SK-N-DZ (cell line): ENCODE results near the gene HOGA1.

Experiments used
- DNase-seq: peaks from one replicate; pipeline ENCODE4 v3.0.0-alpha.2; 2015; ENCODE audit warnings: low spot score

Gene HOGA1

GRCh38 chr10:97578171-97578844 is 5.9 kb upstream of the HOGA1 start:
- DNase-seq: no peak

GRCh38 chr10:97580421-97581367 is 3.5 kb upstream of the HOGA1 start:
- DNase-seq: no peak

- DNase-seq: no peak
Measured at GRCh38 chr10:97582169-97582568, 2.0 kb upstream of the HOGA1 start.

DNA sequence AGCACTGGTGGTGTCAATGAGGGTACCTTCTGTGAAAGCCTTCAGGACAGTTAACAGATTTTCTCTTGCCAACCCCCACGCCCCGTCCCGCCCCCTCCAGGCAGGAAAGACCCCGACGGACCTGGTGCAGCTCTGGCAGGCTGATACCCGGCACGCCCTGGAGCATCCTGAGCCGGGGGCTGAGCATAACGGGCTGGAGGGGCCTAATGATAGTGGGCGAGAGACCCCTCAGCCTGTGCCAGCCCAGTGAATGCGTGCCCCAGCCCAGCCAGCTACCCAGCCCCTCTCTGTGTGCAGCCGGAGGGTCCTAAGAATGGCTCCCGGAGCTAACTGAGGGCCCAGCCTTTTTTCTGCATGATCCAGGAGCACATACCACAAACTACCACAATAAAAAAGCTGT is 713 bp upstream of the HOGA1 start:
- no peak for DNase-seq

GRCh38 chr10:97584798-97585438 is 729 bp downstream of the HOGA1 start:
- DNase-seq: no peak

DNA sequence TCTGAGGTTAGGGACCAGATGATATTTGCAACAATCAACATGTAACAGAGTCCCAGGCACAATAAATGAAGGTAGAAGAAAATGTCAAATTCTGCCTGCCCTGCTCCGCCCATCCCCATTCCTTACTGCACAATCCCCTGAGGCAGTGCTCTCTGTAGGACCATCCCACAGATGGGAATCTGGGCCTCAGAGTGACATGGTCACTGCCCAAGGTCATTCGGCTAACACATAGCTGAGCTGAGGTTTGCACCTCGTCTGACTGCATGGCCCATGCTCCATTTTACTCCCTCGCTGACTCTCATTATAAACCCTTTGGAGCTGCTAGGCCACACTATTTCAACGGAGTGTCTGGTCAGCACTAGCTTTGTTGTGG is 1.2 kb downstream of the HOGA1 start:
- no peak for DNase-seq

GRCh38 chr10:97587183-97587582 is 3.0 kb downstream of the HOGA1 start:
- DNase-seq: no peak

DNA sequence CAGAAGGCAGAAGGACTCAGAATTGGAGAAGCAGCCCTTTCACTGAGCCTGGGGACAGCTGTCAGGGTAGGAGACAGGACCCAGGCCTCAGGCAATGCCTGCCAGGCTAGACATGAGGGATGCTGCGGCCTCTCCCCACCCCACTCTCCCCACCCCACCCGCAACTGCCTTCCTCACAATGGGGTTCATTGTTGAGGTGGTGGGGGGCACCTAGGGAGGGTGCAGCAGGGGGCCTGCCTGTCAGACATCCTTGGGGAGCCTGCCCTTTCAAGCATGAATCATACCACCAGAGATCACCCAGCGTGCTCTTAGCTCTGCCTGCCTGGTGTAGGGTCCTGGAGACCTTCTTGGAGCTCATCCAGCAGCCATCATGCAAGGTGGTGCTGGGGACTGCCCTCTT is 5.3 kb downstream of the HOGA1 start, which contains the start of gene C10orf62:
TSS of gene C10orf62 (plus strand) at position 243 of the 400 bp plus-strand sequence. CDS start 177 bp downstream, outside the sequence.
- DNase-seq: no peak

DNA sequence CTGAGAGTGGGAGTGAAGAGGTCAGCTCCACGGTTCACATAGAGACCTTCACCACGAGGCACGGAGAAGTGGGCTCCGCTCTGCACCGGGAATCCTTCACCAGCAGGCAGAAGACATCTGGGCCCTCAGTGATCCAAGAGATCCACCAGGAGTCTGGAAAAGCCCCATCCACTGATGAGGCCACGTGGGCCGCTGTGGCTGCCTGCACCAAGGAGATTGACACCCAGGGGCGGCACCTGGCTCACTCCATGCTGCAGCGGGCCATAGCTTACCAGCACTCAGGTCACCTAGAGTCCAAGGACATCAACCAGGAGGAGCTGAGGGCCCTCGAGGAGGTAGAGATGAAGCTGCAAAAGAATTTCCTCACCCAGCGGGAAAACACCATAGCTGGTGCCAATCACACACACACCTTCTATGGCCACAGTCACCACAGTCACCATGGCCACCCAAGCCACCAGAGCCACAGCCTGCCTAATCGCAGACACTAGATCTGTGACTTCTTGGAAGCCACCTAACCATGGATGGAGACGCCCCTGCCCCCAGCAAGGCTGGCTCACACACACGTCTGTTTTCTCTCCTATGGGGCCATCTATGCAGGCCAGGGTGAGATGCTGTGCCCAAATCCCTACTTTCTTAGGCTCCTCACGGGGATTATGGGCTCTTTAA is 6.0 kb downstream of the HOGA1 start:
- DNase-seq: no peak

- no peak for DNase-seq
Measured at GRCh38 chr10:97590748-97591495, 6.7 kb downstream of the HOGA1 start.

- DNase-seq: no peak
Measured at GRCh38 chr10:97593421-97593820, 9.2 kb downstream of the HOGA1 start.

GRCh38 chr10:97596101-97597082 is 12.2 kb downstream of the HOGA1 start:
- no peak for DNase-seq

- DNase-seq: no peak
Measured at GRCh38 chr10:97597778-97598177, 13.6 kb downstream of the HOGA1 start.

GRCh38 chr10:97598407-97599271 is 14.4 kb downstream of the HOGA1 start:
- no peak for DNase-seq

DNA sequence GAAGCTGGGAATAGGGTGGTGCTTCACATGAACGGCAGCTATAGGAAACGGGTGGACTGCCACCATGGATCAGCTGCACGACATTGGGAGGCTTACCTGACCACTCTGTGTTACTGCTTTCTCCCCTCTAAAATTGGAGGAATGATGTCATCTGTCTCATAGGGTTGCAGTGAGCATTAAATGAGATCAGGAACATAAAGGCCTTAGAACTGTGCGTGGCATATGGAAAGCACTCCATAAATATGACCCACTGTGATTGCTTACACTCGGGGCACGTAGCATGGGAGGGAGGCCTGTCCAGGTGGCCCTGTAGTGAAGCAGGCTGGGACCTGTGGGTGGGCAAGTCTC is 15.1 kb downstream of the HOGA1 start:
- no peak for DNase-seq

- DNase-seq: no peak
Measured at GRCh38 chr10:97600616-97601015, 16.4 kb downstream of the HOGA1 start.

DNA sequence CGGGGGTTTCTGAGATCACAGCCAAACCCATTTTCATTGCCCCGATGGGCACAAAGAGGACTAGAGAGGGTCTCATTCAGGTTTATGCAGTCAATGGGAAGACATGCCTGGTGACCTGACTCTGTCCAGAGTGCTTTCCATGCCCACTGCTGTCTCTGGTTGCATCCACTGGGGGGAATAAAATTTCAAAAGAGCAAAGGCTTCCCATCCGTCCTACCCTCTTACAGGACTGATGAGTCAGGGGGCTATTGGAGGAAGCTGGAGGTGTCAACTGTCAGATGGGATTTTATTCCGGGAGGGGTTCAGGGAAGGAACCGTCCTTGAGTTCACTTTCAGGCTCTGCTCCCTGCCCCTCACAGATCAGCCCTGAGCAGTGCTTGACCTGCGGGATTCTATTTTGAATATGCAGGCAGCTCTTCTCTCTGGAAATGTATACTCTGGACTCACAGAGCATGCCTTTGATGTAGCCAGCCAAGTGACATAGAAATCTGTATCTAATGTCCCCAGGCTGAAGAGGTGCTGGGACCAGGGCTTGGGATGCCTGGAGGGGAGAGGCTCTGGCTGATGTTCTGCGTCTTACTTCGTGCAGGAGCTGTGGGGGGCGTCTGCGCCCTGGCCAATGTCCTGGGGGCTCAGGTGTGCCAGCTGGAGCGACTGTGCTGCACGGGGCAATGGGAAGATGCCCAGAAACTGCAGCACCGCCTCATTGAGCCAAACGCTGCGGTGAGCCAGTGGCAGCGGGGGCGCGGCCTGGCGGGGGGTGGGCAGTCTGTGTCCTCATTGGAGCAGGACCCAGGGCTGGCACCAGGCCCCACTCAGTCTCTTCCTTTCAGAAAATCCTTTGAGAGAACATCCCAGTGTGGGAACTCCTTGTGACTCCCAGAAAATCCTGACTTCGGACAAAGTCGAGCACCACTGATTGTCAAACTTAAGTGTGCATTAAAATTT is 17.4 kb downstream of the HOGA1 start:
- no peak for DNase-seq
